NCI-H1417 treated with DMSO at 0.1 percent for 48 hours (cell line): ENCODE measurements around the gene ZNF283.
"Not testable (repeated sequence)": the region's sequence is repeated elsewhere in the genome, so short reads cannot be mapped to it uniquely, and the experiment has no call there.

ENCODE experiments used
- DNase-seq: peaks from one replicate; lab custom pipeline; 2025; lab: John Stamatoyannopoulos, UW

The ZNF283 gene

GRCh38 chr19:43848821-43849220 lies 21.7 kb downstream of the ZNF283 start:
- DNase-seq = no peak

GRCh38 chr19:43858174-43858573 lies 31.1 kb downstream of the ZNF283 start:
- DNase-seq = no peak

- DNase-seq = not testable (repeated sequence)
Observed at GRCh38 chr19:43866923-43867322, 39.8 kb downstream of the ZNF283 start.

- no peak for DNase-seq
Observed at GRCh38 chr19:43872547-43873336, 45.6 kb downstream of the ZNF283 start.

- DNase-seq = no peak
Observed at GRCh38 chr19:43880483-43880882, 53.4 kb downstream of the ZNF283 start.

- DNase-seq = no peak
Observed at GRCh38 chr19:43883864-43884263, 56.7 kb downstream of the ZNF283 start, which contains the start of gene ZNF404. Gene ZNF404 (minus strand): TSS chr19:43883964.

- no peak for DNase-seq
Observed at GRCh38 chr19:43895727-43896308, 68.7 kb downstream of the ZNF283 start.
